ENCODE measurements around the gene EPS8.

The EPS8 gene

GRCh38 chr12:15726878-15727150, 62.4 kb downstream of the EPS8 start:
- ChIA-PET CTCF (interaction anchor here (1.2 to 2.3 kb wide), 3 partner anchors 8 to 21 kb away, joined by 3 to 6 read pairs (median 5); no protein-coding TSS in a partner anchor), POLR2A (no interaction called here)
- DNase-seq (ENCODE audit: extremely low spot score): no peak
- TF ChIP-seq CTCF (IDR thresholded peaks at IDR 0.05; ENCODE audit: control extremely low read depth, extremely low read depth, low read depth, missing control alignments): no peak

- ChIA-PET POLR2A (no interaction called here), CTCF (interaction anchor here (0.8 to 2.3 kb wide), 4 partner anchors 9 to 47 kb away, joined by 3 to 6 read pairs (median 4); no protein-coding TSS in a partner anchor)
- no peak for DNase-seq (ENCODE audit: extremely low spot score)
- no peak for TF ChIP-seq CTCF (IDR thresholded peaks at IDR 0.05; ENCODE audit: control extremely low read depth, extremely low read depth, low read depth, missing control alignments)
These were observed 62.9 kb downstream of the EPS8 start for GRCh38 chr12:15726027-15726877.

- CTCF ChIA-PET: interaction anchor here (1.2 kb wide), 1 partner anchor 9 kb away, joined by 4 read pairs; no protein-coding TSS in a partner anchor
- POLR2A ChIA-PET: interaction anchor here (0.6 kb wide), 1 partner anchor 60 kb away, joined by 4 read pairs; no protein-coding TSS in a partner anchor
- TF ChIP-seq CTCF (IDR thresholded peaks at IDR 0.05; ENCODE audit: control extremely low read depth, extremely low read depth, low read depth, missing control alignments): no peak
- no peak for DNase-seq (ENCODE audit: extremely low spot score)
These were observed 66.2 kb downstream of the EPS8 start for GRCh38 chr12:15722951-15723350.

- no peak for DNase-seq (ENCODE audit: extremely low spot score)
- POLR2A ChIA-PET: no interaction called here
- CTCF ChIA-PET: interaction anchor here (1.2 kb wide), 1 partner anchor 11 kb away, joined by 4 read pairs; no protein-coding TSS in a partner anchor
- TF ChIP-seq CTCF (IDR thresholded peaks at IDR 0.05; ENCODE audit: control extremely low read depth, extremely low read depth, low read depth, missing control alignments): no peak
These were observed 67.7 kb downstream of the EPS8 start for GRCh38 chr12:15721316-15722115.

- POLR2A ChIA-PET: no interaction called here
- CTCF ChIA-PET: no interaction called here
- no peak for DNase-seq (ENCODE audit: extremely low spot score)
- no peak for TF ChIP-seq CTCF (IDR thresholded peaks at IDR 0.05; ENCODE audit: control extremely low read depth, extremely low read depth, low read depth, missing control alignments)
These were observed 68.9 kb downstream of the EPS8 start for GRCh38 chr12:15720295-15720694.

GRCh38 chr12:15719230-15719629, 70.0 kb downstream of the EPS8 start:
- TF ChIP-seq CTCF (IDR thresholded peaks at IDR 0.05; ENCODE audit: control extremely low read depth, extremely low read depth, low read depth, missing control alignments): no peak
- no peak for DNase-seq (ENCODE audit: extremely low spot score)
- CTCF ChIA-PET: interaction anchor here (1.0 to 2.2 kb wide), 2 partner anchors 11 to 14 kb away, joined by 3 to 5 read pairs; no protein-coding TSS in a partner anchor
- POLR2A ChIA-PET: no interaction called here
